Activated CD8-positive, alpha-beta memory T cell treated with anti-CD3 and anti-CD28 coated beads, Interleukin-2, amount 50 U/mL, for 24 hours (primary cell): ENCODE data around the gene RSPH3.
"Not testable (repeated sequence)": the region's sequence is repeated elsewhere in the genome, so short reads cannot be mapped to it uniquely, and the experiment has no call there.

Experiments used
- DNase-seq: peaks from one replicate; pipeline ENCODE4 v3.0.0-alpha.2; 2020; ENCODE audit errors: extremely low read depth

RSPH3 gene

DNA sequence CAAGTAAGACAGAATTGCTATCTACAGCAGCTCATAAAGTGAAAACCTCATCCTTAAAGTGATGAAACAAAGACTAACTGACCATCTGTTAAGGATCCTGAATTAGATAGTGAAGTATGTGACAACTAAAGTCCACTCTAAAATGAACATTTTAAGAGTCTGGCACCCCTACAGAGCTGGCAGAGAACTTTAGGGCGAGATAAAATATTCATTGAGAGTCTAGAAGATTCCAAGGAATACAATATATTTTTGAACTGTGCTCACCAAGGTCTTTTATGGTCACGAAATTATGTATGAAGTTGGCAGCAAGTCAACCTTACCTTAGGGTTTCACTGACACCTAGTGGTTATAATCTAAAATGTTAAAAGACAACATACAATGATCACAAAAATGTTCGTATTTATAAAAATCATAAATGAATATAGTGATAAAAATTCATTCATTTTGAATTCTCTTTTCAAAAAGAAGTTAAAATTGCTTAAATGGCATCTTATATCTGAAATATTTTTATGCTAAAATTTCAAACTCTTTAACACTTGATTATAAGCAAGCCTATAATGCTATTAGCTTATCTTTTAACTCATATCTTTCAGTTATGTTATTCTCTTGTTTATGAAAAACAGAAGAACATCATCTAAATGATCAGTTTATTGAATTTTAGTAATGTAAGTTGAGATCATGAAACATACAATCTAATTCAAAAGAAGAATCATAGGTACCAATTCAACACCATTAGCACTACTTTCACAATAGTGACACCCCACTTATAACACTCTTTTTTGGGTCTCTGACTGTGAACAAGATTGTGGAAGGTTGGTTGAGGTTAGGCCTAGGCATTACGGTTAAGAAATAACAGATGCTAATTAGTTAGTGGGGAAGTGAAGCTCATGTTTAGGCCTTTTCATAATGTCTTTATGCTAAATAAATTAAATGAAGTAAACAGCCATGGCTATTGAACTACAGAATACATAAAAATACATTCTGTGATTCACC is 27.5 kb downstream of the RSPH3 start:
- DNase-seq, result no peak

- DNase-seq, result no peak
Measured at GRCh38 chr6:158970640-158971275, 29.2 kb downstream of the RSPH3 start.

DNA sequence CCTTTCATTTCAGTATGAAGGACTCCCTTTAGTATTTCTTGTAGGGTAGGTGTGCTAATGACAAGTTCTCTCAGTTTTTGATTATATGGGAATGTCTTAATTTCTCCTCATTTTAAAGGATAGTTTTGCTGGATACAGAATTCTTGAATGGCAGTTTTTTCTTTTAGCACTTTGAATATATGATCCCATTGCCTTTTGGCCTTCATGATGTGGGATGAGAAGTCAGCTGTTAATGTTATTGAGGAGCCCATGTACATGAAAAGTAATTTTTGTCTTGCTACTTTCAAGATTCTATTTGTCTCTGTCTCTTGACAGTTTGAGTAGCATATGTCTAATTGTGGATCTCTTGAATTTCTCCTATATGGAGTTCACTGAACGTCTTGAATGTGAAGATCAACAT is 30.9 kb downstream of the RSPH3 start:
- no peak for DNase-seq

- DNase-seq, result no peak
Measured at GRCh38 chr6:158963020-158963808, 36.8 kb downstream of the RSPH3 start.

- no peak for DNase-seq
Measured at GRCh38 chr6:158962371-158962770, 37.6 kb downstream of the RSPH3 start.

- no peak for DNase-seq
Measured at GRCh38 chr6:158960026-158960425, 40.0 kb downstream of the RSPH3 start.

DNA sequence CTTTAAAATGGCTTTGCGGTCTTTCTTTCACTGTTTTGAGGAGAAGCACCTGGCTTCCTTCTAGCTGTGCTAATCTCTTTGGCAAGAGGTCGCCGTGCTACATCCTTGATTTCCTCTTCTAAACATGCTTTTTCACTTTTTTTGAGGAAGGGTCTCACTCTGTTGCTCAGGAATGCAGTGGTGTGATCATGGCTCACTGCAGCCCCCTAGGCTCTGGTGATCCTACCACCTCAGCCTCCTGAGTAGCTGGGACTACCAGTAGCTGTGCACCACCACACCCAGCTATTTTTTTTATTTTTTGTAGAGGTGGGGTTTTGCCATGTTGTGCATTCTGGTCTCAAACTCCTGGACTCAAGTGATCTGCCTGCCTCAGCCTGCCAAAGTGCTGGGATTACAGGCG is 40.5 kb downstream of the RSPH3 start:
- DNase-seq, result no peak

GRCh38 chr6:158958504-158959386 is 41.3 kb downstream of the RSPH3 start:
- DNase-seq, result no peak

DNA sequence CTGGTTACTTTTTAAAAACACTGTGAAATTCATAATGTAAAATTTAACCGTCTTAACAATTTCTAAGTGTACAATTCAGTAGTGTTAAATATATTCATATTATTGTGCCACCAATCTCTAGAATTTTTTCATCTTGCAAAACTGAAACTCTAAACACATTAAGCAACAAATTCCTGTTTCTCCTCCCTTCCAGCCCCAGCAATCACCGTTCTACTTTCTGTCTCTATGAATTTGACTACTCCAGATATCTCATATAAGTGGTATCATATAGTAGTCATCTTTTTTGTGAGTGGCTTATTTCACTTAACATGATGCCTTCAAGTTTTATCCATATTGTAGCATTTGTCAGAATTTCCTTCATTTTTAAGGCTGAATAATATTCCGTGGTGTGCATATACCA is 44.7 kb downstream of the RSPH3 start:
- no peak for DNase-seq

GRCh38 chr6:158954753-158955152 is 45.2 kb downstream of the RSPH3 start:
- DNase-seq, result no peak

DNA sequence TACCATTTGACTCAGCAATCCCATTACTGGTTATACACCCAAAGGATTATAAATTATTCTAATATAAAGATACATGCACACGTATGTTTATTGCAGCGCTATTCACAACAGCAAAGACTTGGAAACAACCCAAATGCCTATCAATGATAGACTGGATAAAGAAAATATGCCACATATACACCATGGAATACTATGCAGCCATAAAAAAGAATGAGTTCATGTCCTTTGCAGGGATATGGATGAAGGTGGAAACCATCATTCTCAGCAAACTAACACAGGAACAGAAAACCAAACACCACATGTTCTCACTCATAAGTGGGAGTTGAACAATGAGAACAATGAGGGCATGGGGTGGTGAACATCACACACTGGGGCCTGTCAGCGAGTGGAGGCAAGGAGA is 48.0 kb downstream of the RSPH3 start:
- not testable (repeated sequence) for DNase-seq

DNA sequence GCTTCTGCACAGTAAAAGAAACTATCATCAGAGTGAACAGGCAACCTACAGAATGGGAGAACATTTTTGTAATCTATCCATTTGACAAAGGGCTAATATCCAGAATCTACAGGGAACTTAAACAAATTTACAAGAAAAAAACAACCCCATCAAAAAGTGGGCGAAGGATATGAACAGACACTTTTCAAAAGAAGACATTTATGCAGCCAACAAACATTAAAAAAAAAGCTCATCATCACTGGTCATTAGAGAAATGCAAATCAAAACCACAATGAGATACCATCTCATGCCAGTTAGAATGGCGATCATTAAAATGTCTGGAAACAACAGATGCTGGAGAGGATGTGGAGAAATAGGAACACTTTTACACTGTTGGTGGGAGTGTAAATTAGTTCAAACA is 48.4 kb downstream of the RSPH3 start:
- DNase-seq, result not testable (repeated sequence)

DNA sequence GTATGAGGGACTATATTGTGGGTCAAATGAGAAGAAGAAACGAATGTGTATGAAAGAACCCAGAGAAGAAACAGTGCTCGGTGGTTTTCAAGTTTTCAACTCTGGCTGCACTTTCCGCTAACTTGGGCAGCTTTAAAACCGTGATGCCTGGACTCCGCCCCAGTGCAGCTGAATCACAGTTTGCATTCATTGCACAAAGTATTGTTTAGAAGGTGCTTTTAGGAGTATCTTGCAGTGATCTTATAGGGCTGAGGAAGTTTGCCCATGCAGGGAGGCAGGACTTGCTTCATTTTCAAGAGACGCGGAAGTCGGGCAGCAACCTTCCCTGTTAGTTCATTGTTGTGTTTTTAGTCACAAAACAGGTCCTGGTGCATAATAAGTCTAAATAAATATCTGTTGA is 52.7 kb downstream of the RSPH3 start:
- DNase-seq, result no peak

DNA sequence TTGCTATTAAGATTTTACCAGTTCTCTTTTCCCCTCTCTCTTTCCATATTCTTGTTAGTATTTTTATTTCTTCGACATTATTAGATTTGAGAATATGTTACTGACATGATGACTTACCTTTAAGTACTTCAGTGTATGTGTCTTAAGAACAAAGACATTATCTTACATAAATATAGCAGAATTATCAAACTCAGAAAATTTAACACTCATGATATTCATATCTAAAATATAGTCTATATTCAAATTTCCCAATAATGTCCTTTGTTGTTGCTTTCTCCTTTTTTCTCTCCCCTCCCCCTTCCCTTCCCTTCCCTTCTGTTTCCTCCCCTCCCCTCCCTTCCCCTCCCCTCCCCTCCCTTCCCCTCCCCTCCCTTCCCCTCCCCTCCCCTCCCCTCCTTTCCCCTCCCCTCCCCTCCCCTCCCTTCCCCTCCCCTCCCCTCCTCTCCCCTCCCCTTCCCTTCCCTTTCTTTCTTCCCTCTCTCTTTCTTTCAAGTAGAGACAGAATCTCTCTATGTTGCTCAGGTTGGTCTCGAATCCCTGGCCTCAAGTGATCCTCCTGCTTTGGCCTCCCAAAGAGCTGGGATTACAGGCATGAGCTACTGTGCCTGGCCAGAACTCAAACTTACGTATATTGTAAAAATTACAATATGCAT is 56.5 kb downstream of the RSPH3 start:
- no peak for DNase-seq

GRCh38 chr6:158942349-158942748 is 57.7 kb downstream of the RSPH3 start:
- DNase-seq, result no peak

GRCh38 chr6:158941246-158941645 is 58.8 kb downstream of the RSPH3 start:
- DNase-seq, result no peak

- DNase-seq, result no peak
Measured at GRCh38 chr6:158939255-158940159, 60.5 kb downstream of the RSPH3 start.

- no peak for DNase-seq
Measured at GRCh38 chr6:158938811-158939254, 61.2 kb downstream of the RSPH3 start.

DNA sequence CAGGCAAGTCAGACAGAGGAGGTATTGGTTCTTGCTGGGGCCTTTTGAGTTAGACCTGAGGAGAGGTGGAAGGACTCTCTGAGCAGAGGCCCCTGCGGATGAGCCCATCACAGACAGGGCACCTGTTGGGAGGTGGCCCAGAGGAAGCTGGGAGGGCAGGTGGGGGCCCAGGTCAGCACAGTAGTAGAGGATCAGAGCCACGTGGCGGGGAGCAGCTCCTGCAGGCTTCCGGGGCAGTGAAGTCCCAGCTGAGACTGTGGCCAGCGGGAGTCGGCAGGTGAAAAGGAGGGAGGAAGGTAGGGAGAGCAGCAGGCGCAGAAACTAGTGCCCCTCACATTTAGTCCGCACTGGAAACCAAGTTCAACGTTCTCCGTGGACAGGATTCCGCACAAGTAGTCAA is 61.8 kb downstream of the RSPH3 start:
- no peak for DNase-seq

- no peak for DNase-seq
Measured at GRCh38 chr6:158934157-158934556, 65.8 kb downstream of the RSPH3 start.
